PC-3 (cell line): ENCODE measurements around the gene FXR2. TPM values are rescaled to one million over a fixed set of nuclear protein-coding genes. Genes with fewer than 3 reads are reported as not detected.
A peak's percentile ranks its signal among the peaks of the same experiment; 100 is the strongest.

Experiments used
- ATAC-seq: fragments of 200-7000 bp; cut with Tn5 transposase; 2 replicates; pipeline ENCODE4 v1.9.1; 2020; ENCODE audit warnings: mild to moderate bottlenecking, moderate library complexity
- BruUV-seq: library from RNA; stranded (reverse); fragments of 400-500 nt; replicated peaks from 2 replicates; lab custom pipeline; 2021; lab: Mats Ljungman, UMichigan
- CTCF ChIA-PET: fragments of 300-600 bp; sonication (Branson Sonifier 250); formaldehyde crosslinking; loops from one replicate; lab custom pipeline; 2022; ENCODE audit warnings: antibody characterized with exemption; lab: Charles Lee
- POLR2A ChIA-PET: fragments of 300-600 bp; sonication (Branson Sonifier 250); formaldehyde crosslinking; loops from one replicate; lab custom pipeline; 2022; ENCODE audit warnings: antibody characterized with exemption; ENCODE audit not compliant: unreplicated experiment; lab: Charles Lee
- DNase-seq: peaks from one replicate; pipeline ENCODE4 v3.0.0-alpha.2; 2015
- H2AFZ ChIP-seq: fragments of 300-600 bp; sonication (generic); 2 replicates; pipeline ENCODE4 v1.6.0; 2016; ENCODE audit warnings: antibody characterized with exemption, low read length
- H3F3A ChIP-seq: fragments of 300-600 bp; sonication (generic); one replicate; pipeline ENCODE4 v1.6.0; 2017; ENCODE audit warnings: antibody characterized with exemption, low read length, control low read depth, mild to moderate bottlenecking; ENCODE audit not compliant: unreplicated experiment
- H3K27ac ChIP-seq: fragments of 300-600 bp; sonication (generic); 2 replicates; pipeline ENCODE4 v1.5.1; 2016; ENCODE audit warnings: mild to moderate bottlenecking, low read length
- H3K27me3 ChIP-seq: fragments of 300-600 bp; sonication (generic); 2 replicates; pipeline ENCODE4 v1.6.1; 2016; ENCODE audit warnings: low read length, mixed read lengths
- H3K36me3 ChIP-seq: fragments of 300-600 bp; sonication (generic); 2 replicates; pipeline ENCODE4 v1.6.1; 2016; ENCODE audit warnings: low read depth, mixed run types, low read length, mixed read lengths
- H3K4me1 ChIP-seq: fragments of 300-600 bp; sonication (generic); 2 replicates; pipeline ENCODE4 v1.5.1; 2016; ENCODE audit warnings: low read length; ENCODE audit not compliant: insufficient read depth
- H3K4me2 ChIP-seq: fragments of 300-600 bp; sonication (generic); 2 replicates; pipeline ENCODE4 v1.6.0; 2016; ENCODE audit warnings: low read length
- H3K4me3 ChIP-seq: fragments of 300-600 bp; sonication (generic); 2 replicates; pipeline ENCODE4 v1.5.1; 2016; ENCODE audit warnings: mild to moderate bottlenecking, low read length, mixed read lengths
- H3K79me2 ChIP-seq: fragments of 300-600 bp; sonication (generic); 2 replicates; pipeline ENCODE4 v1.6.1; 2017; ENCODE audit warnings: low read length, mixed read lengths
- H3K9ac ChIP-seq: fragments of 300-600 bp; sonication (generic); 2 replicates; pipeline ENCODE4 v1.6.0; 2016; ENCODE audit warnings: mild to moderate bottlenecking, low read length
- H3K9me2 ChIP-seq: fragments of 300-600 bp; sonication (generic); replicated peaks from 2 replicates; pipeline ENCODE4 v1.6.1; 2016; ENCODE audit warnings: mixed run types, low read length, mixed read lengths
- H3K9me3 ChIP-seq: fragments of 300-600 bp; sonication (generic); 2 replicates; pipeline ENCODE4 v1.6.1; 2016; ENCODE audit warnings: low read length, mixed read lengths
- H4K20me1 ChIP-seq: fragments of 300-600 bp; sonication (generic); 2 replicates; pipeline ENCODE4 v1.6.1; 2016; ENCODE audit warnings: low read length, mixed read lengths
- CTCF ChIP-seq: fragments of 300-600 bp; sonication (generic); conservative IDR thresholded peaks from 2 replicates; pipeline ENCODE4 v1.5.1; 2017; ENCODE audit warnings: antibody characterized with exemption, low read depth, mild to moderate bottlenecking, low read length
- EZH2 ChIP-seq: fragments of 300-600 bp; sonication (generic); IDR thresholded peaks from one replicate; pipeline ENCODE4 v1.6.1; 2017; ENCODE audit warnings: antibody characterized with exemption, mild to moderate bottlenecking, low read length; ENCODE audit not compliant: unreplicated experiment
- EZH2phosphoT487 ChIP-seq: fragments of 300-600 bp; sonication (generic); IDR thresholded peaks from 2 replicates; pipeline ENCODE4 v1.6.1; 2018; ENCODE audit warnings: mild to moderate bottlenecking, antibody characterized with exemption, low read length, borderline replicate concordance
- intact Hi-C: fragments of 100-400 bp; cut with micrococcal nuclease; formaldehyde crosslinking; loops from 2 replicates; pipeline ENCODE4 v1.9.0; 2023
- total RNA-seq: library from RNA; depleted of rRNA; stranded (reverse); fragments of >200 nt; gene quantifications from 2 replicates; pipeline ENCODE4 v1.2.3, GENCODE V29; 2014

Gene FXR2
- total RNA-seq, 1 experiment from 2014 or later: 51.4 TPM

- ChIA-PET CTCF (interaction anchor here (1.0 kb wide), 1 partner anchor 31 kb away, joined by 5 read pairs; no protein-coding TSS in a partner anchor), POLR2A (no interaction called here)
- intact Hi-C loops: no loop called here
- Histone ChIP-seq H3K27me3 (no peaks in the 10 kb centered on the region), H4K20me1 (no peaks in the 10 kb centered on the region), H3K4me1 (no peaks in the 10 kb centered on the region), H3K36me3 (no peaks in the 10 kb centered on the region), H3K4me3 (no peak overlapping the region), H3K4me2 (no peak overlapping the region), H3K9me3 (no peaks in the 10 kb centered on the region), H3K79me2 (no peaks in the 10 kb centered on the region), H3K9ac (no peak overlapping the region), H3F3A (no peaks in the 10 kb centered on the region), H3K9me2 (no peaks in the 10 kb centered on the region), H2AFZ (no peak overlapping the region), H3K27ac (no peak overlapping the region)
- no peak for DNase-seq
- no TSS peak for BruUV-seq
- TF ChIP-seq CTCF: no peak
- no peak for TF ChIP-seq EZH2phosphoT487
- TF ChIP-seq EZH2: no peak
- ATAC-seq: no peak
These were observed 6.1 kb upstream of the FXR2 start for GRCh38 chr17:7620835-7621234.

DNA sequence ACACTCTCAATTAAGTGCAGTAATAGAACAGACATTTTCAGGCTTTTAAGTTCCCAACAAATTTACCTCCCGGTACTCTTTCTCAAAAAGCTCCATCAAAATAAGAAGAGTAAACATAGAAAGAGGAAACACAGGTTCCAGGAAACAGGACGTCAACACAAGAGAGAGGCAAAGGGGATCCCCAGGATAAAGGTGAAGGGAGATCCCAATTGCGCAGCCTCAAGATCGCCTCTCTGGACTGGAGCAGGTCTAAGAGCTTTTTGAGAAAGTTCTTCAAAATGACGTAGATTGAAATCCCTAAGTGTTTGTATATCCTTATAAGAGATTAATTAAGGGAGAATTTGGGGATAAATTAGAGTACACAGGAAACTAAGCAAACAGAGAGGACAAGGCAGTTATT lies 3.9 kb upstream of the FXR2 start:
- no peaks in the 10 kb centered on the region; the same call in 1 of the 2 replicates for H3K4me1 ChIP-seq
- intact Hi-C loops: no loop called here
- no peaks in the 10 kb centered on the region for H3K9me2 ChIP-seq
- TF ChIP-seq EZH2 (no peak), EZH2phosphoT487 (no peak), CTCF (no peak)
- no TSS peak for BruUV-seq
- no peak for DNase-seq
- H3F3A ChIP-seq: no peaks in the 10 kb centered on the region
- POLR2A ChIA-PET: no interaction called here
- peaks cover 8% of the 10 kb centered on the region for H3K79me2 ChIP-seq
- no peaks in the 10 kb centered on the region for H3K36me3 ChIP-seq
- no peak overlapping the region for H3K4me3 ChIP-seq
- CTCF ChIA-PET: no interaction called here
- no peaks in the 10 kb centered on the region for H3K27me3 ChIP-seq
- no peak overlapping the region for H3K9ac ChIP-seq
- H4K20me1 ChIP-seq: no peaks in the 10 kb centered on the region
- no peak overlapping the region for H2AFZ ChIP-seq
- H3K27ac ChIP-seq: no peak overlapping the region
- no peaks in the 10 kb centered on the region for H3K9me3 ChIP-seq
- H3K4me2 ChIP-seq: no peak overlapping the region
- no peak for ATAC-seq

DNA sequence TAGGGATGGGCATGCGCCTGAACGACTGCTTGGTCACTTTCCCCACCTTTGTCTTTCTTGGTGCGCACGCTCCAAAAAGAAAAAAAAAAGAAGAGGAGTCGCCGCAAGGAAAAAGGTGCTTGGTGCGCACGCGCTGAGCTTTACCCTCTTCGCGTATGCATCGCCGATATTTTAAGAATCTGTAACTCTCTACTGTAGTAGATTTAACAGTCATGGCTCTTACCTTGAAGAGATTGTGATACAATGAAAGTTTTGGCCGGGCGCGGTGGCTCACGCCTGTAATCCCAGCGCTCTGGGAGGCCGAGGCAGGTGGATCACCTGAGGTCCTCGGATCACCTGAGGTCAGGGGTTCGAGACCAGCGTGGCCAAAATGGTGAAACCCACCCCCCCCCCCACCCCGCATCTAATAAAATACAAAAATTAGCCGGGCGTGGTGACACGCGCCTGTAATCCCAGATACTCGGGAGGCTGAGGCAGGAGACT lies 609 bp upstream of the FXR2 start:
- ATAC-seq (no peak), DNase-seq (no peak)
- H3K27ac ChIP-seq: peak overlapping the region; percentile 29; the same call in 1 of the 2 replicates
- no peaks in the 10 kb centered on the region for H3K9me3 ChIP-seq
- H3K9ac ChIP-seq: peak overlapping the region; percentile 49
- no peaks in the 10 kb centered on the region for H3K27me3 ChIP-seq
- H2AFZ ChIP-seq: peak overlapping the region; percentile 87
- intact Hi-C loops: no loop called here
- POLR2A ChIA-PET: interaction anchor here (0.6 to 1.0 kb wide), 6 partner anchors 11 to 558 kb away, joined by 4 to 11 read pairs (median 4); partner anchors contain the start of genes MPDU1 and SAT2
- H3K79me2 ChIP-seq: peaks cover 41% of the 10 kb centered on the region
- peak overlapping the region; percentile 74 for H3K4me2 ChIP-seq
- no peaks in the 10 kb centered on the region for H3K9me2 ChIP-seq
- TF ChIP-seq CTCF (no peak), EZH2 (no peak), EZH2phosphoT487 (no peak)
- H3K4me3 ChIP-seq: peak overlapping the region; percentile 64
- peaks cover 8% of the 10 kb centered on the region; the same call in 1 of the 2 replicates for H4K20me1 ChIP-seq
- peaks cover 19% of the 10 kb centered on the region for H3K4me1 ChIP-seq
- no peaks in the 10 kb centered on the region for H3F3A ChIP-seq
- BruUV-seq: TSS peak; percentile 91
- H3K36me3 ChIP-seq: no peaks in the 10 kb centered on the region
- CTCF ChIA-PET: interaction anchor here (0.5 to 0.6 kb wide), 2 partner anchors 17 to 36 kb away, joined by 5 to 6 read pairs; no protein-coding TSS in a partner anchor
